Fibroblast of lung (primary cell): ENCODE results near the gene DEF6. TPM values are rescaled to one million over a fixed set of nuclear protein-coding genes. Genes with fewer than 3 reads are reported as not detected.

Experiments
- DNase-seq, 2 donors: peaks; one replicate each; pipeline versions ENCODE4 v3.0.0 to v3.0.0-alpha.2; 2010; ENCODE audit warnings: low read depth in 2 of 2
- H2AFZ ChIP-seq: 2 replicates; pipeline ENCODE4 v1.5.1; 2012; ENCODE audit warnings: low read length, control low read depth, inconsistent platforms
- H3K27ac ChIP-seq: 2 replicates; pipeline ENCODE4 v1.5.1; 2011; ENCODE audit warnings: low read length, control low read depth; ENCODE audit not compliant: insufficient read depth
- H3K27me3 ChIP-seq: 2 replicates; pipeline ENCODE4 v1.5.1; 2011; ENCODE audit warnings: mild to moderate bottlenecking, low read length; ENCODE audit not compliant: control insufficient read depth, insufficient read depth
- H3K36me3 ChIP-seq: 2 replicates; pipeline ENCODE4 v1.5.1; 2011; ENCODE audit warnings: low read length; ENCODE audit not compliant: control insufficient read depth, insufficient read depth
- H3K4me1 ChIP-seq: 2 replicates; pipeline ENCODE4 v1.5.1; 2011; ENCODE audit warnings: low read length; ENCODE audit not compliant: control insufficient read depth, insufficient read depth; ENCODE audit errors: extremely low read depth
- H3K4me2 ChIP-seq: 2 replicates; pipeline ENCODE4 v1.5.1; 2011; ENCODE audit warnings: low read length, control low read depth; ENCODE audit not compliant: insufficient read depth; ENCODE audit errors: extremely low read depth
- H3K4me3 ChIP-seq, 4 experiments: fragments of 200-600 bp in 1 of 4; sonication (generic) in 1 of 4; replicated peaks in 1 of 4; 2 replicates each; pipeline ENCODE4 v1.5.1; 2011 to 2016; ENCODE audit warnings: low read length in 4 of 4, low read depth in 3 of 4, mild to moderate bottlenecking in 3 of 4, control low read depth in 2 of 4, inconsistent platforms in 1 of 4, mixed read lengths in 1 of 4; ENCODE audit not compliant: insufficient read depth in 1 of 4; ENCODE audit errors: control extremely low read depth in 1 of 4
- H3K79me2 ChIP-seq: 2 replicates; pipeline ENCODE4 v1.5.1; 2012; ENCODE audit warnings: mild to moderate bottlenecking, low read length, inconsistent platforms; ENCODE audit not compliant: control insufficient read depth, insufficient read depth
- H3K9ac ChIP-seq: 2 replicates; pipeline ENCODE4 v1.5.1; 2011; ENCODE audit warnings: mild to moderate bottlenecking, low read length, control low read depth; ENCODE audit not compliant: insufficient read depth
- H3K9me3 ChIP-seq: 2 replicates; pipeline ENCODE4 v1.5.1; 2012; ENCODE audit warnings: low read depth, low read length; ENCODE audit not compliant: control insufficient read depth, insufficient read depth
- H4K20me1 ChIP-seq: 2 replicates; pipeline ENCODE4 v1.5.1; 2011; ENCODE audit warnings: low read length; ENCODE audit not compliant: control insufficient read depth, insufficient read depth; ENCODE audit errors: extremely low read depth
- CTCF ChIP-seq, 2 donors: IDR thresholded peaks in 1 of 2; conservative IDR thresholded peaks in 1 of 2; 1 replicate in 1 of 2; 2 replicates in 1 of 2; pipeline ENCODE4 v1.5.1; 2011 to 2012; ENCODE audit warnings: low read length in 2 of 2, control low read depth in 1 of 2, inconsistent platforms in 1 of 2, low read depth in 1 of 2, mild to moderate bottlenecking in 1 of 2
- EZH2 ChIP-seq: IDR thresholded peaks from 2 replicates; pipeline ENCODE4 v1.5.1; 2012; ENCODE audit warnings: low read length, control low read depth, mild to moderate bottlenecking; ENCODE audit errors: missing control alignments
- polyA plus RNA-seq, 2 donors: library from polyadenylated mRNA; depleted of rRNA in 1 of 2; stranded (reverse) in 1 of 2; unstranded in 1 of 2; fragments of >200 nt; gene quantifications; 2 replicates each; pipeline ENCODE4 v1.2.1, GENCODE V29; 2011 to 2012; ENCODE audit warnings: missing spikeins in 1 of 2
- total RNA-seq: library from RNA; depleted of rRNA; stranded (reverse); fragments of >200 nt; gene quantifications from 2 replicates; pipeline ENCODE4 v1.2.1, GENCODE V29; 2014

DEF6 gene
- total and polyA plus RNA-seq, 2 donors (not counting 1 experiment from before 2014, with no cell fraction given): 0.12 to 0.33 TPM

- Histone ChIP-seq H2AFZ (no peak overlapping the region), H3K4me1 (no peaks in the 10 kb centered on the region), H3K9me3 (no peaks in the 10 kb centered on the region), H3K27me3 (no peaks in the 10 kb centered on the region), H4K20me1 (no peaks in the 10 kb centered on the region), H3K36me3 (no peaks in the 10 kb centered on the region), H3K4me3 (no peak overlapping the region), H3K27ac (no peak overlapping the region), H3K4me2 (no peak overlapping the region), H3K9ac (no peak overlapping the region), H3K79me2 (no peaks in the 10 kb centered on the region)
- no peak for DNase-seq
- TF ChIP-seq EZH2: no peak
- no peak for TF ChIP-seq CTCF (conservative IDR thresholded peaks at IDR 0.05 in 1 of 2, IDR thresholded peaks at IDR 0.05 in 1 of 2; ENCODE audit: low read depth in 1 of 2, low read length in 2 of 2)
Measured at GRCh38 chr6:35267897-35268296, 29.7 kb upstream of the DEF6 start.

GRCh38 chr6:35272005-35272404, 25.6 kb upstream of the DEF6 start:
- no peak for DNase-seq
- no peak overlapping the region for H2AFZ ChIP-seq

GRCh38 chr6:35273822-35274559, 23.6 kb upstream of the DEF6 start:
- peak overlapping the region; percentile 41 for H3K4me2 ChIP-seq
- no peak overlapping the region for H3K9ac ChIP-seq
- peak overlapping the region; percentile 45 for H3K27ac ChIP-seq
- H3K27me3 ChIP-seq: no peaks in the 10 kb centered on the region
- H2AFZ ChIP-seq: no peak overlapping the region
- peaks cover 8% of the 10 kb centered on the region for H3K4me1 ChIP-seq
- no peaks in the 10 kb centered on the region for H4K20me1 ChIP-seq
- H3K4me3 ChIP-seq: no peak overlapping the region
- TF ChIP-seq EZH2 (no peak), CTCF (conservative IDR thresholded peaks at IDR 0.05 in 1 of 2, IDR thresholded peaks at IDR 0.05 in 1 of 2; ENCODE audit: low read depth in 1 of 2, low read length in 2 of 2) (no peak)
- H3K79me2 ChIP-seq: no peaks in the 10 kb centered on the region
- H3K36me3 ChIP-seq: no peaks in the 10 kb centered on the region
- H3K9me3 ChIP-seq: no peaks in the 10 kb centered on the region
- no peak for DNase-seq

More at GRCh38 chr6:35272005-35272404, 25.6 kb upstream of the DEF6 start:
- no peaks in the 10 kb centered on the region for H3K79me2 ChIP-seq
- H3K36me3 ChIP-seq: no peaks in the 10 kb centered on the region
- H3K9ac ChIP-seq: no peak overlapping the region
- H3K4me3 ChIP-seq: no peak overlapping the region
- H3K27ac ChIP-seq: no peak overlapping the region
- H4K20me1 ChIP-seq: no peaks in the 10 kb centered on the region
- no peaks in the 10 kb centered on the region for H3K27me3 ChIP-seq
- H3K4me1 ChIP-seq: peaks cover 8% of the 10 kb centered on the region
- no peak overlapping the region for H3K4me2 ChIP-seq
- no peaks in the 10 kb centered on the region for H3K9me3 ChIP-seq
- TF ChIP-seq CTCF (conservative IDR thresholded peaks at IDR 0.05 in 1 of 2, IDR thresholded peaks at IDR 0.05 in 1 of 2; ENCODE audit: low read depth in 1 of 2, low read length in 2 of 2): no peak
- TF ChIP-seq EZH2: no peak
